HFF-Myc (cell line): ENCODE data around the gene NAA40.
A peak's percentile ranks its signal among the peaks of the same experiment; 100 is the strongest.

Experiments used
- DNase-seq: peaks from one replicate; pipeline ENCODE4 v3.0.0-alpha.2; 2011; ENCODE audit warnings: low read depth; ENCODE audit errors: extremely low read depth
- H3K4me3 ChIP-seq: replicated peaks from 2 replicates; pipeline ENCODE4 v1.5.1; 2011; ENCODE audit warnings: low read depth, mild to moderate bottlenecking, control low read depth, low read length
- TF ChIP-seq, protein P1 (sequence below): IDR thresholded peaks from 2 replicates; pipeline ENCODE4 v1.5.1; 2012; ENCODE audit warnings: mild to moderate bottlenecking, low read depth, low read length, control low read depth; ENCODE audit errors: missing control alignments

Gene NAA40

DNA sequence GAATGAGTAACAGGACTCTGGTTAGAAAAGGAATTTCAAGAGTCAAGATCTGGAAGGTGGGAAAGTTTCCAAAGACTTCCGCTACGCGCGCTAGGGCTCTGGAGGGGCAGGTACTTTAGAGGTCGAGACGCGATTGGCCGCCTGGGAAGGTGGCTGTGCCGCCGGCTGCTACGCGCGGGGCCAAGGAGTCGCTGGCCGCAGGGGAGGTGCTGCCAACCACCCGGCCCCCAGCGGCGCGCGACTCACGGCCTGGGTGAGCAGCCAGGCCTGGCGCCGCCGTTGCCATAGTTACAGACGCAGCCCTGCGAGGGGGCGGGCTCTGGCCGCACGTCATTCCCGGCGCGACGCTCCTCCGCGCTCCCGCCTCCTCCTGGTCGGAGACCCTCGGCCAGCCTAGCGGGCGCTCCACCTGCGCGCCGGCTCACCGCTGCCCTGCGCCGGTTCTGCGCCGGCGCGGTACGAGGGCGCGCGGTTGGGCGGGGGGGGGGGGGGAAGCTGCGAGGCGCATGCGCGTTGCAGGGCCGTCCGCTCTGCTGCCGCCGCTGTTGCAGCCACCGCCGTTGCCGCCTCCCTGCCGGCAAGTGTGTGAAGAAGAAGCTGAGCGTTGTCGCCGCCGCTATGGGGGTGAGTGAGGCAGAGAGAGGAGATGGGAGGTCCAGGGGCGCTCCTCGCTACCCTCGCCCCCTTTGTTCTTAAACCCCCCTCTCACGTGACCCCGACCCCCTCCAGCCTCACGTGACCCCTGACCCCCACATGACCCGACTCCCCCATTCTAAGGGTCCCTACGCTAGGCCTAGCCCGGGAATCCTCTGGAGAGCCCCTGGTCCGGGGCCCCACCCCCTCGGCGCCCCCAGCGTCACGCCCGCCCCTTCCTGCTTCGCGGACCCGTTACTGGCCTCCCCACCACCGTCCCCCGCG, at the start of gene NAA40:
NAA40 (plus strand) TSS at position 524 of the 918 bp plus-strand sequence; CDS start at position 619, 95 bp downstream.
- peak; percentile 75 for DNase-seq
- TF ChIP-seq, protein P1, sequence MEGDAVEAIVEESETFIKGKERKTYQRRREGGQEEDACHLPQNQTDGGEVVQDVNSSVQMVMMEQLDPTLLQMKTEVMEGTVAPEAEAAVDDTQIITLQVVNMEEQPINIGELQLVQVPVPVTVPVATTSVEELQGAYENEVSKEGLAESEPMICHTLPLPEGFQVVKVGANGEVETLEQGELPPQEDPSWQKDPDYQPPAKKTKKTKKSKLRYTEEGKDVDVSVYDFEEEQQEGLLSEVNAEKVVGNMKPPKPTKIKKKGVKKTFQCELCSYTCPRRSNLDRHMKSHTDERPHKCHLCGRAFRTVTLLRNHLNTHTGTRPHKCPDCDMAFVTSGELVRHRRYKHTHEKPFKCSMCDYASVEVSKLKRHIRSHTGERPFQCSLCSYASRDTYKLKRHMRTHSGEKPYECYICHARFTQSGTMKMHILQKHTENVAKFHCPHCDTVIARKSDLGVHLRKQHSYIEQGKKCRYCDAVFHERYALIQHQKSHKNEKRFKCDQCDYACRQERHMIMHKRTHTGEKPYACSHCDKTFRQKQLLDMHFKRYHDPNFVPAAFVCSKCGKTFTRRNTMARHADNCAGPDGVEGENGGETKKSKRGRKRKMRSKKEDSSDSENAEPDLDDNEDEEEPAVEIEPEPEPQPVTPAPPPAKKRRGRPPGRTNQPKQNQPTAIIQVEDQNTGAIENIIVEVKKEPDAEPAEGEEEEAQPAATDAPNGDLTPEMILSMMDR, result no peak
- H3K4me3 ChIP-seq, result peak within 1 kb of the TSS; percentile 83

DNA sequence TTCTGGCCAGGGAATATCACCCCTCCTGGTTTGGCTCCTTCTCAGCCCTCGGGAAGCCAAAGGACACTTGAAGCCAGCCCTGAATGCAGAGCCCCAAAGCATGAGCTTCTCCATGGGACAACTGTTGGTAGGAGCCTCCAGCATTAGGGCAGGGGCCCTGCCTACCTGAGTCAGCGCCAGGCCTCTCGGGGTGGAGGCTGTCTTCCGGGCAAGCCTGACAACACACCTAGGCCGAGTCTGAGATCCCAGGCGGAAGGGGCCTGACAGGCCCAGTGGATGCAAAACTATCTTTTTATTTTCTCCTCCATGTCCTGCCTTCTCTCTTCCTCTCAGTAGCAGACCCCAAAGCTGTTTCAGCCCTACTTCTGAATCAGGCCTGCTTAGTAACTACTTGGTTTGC, 49.5 kb upstream of the NAA40 start:
- DNase-seq, result no peak
- TF ChIP-seq, protein P1, result no peak
- no peak overlapping the region for H3K4me3 ChIP-seq

DNA sequence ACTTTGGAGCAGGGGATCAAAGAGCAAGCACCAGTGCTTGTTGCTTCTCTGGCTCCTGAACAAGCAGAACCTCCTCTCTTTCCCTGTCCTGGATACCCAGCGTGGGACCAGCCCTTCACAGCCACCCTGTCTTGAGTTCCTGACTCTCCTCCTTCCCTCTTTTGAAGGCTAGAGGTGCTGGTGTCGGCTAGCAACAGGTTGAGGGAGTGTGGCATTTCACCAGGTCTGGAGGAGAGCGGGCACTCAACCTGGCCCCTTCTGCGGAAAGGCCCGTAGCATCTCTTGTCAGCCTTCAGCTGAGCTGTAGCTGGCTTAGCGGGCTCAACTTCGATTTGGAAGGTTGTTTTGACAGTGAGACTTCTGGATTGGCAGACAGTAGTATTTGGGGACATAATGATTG, 48.4 kb upstream of the NAA40 start:
- H3K4me3 ChIP-seq, result no peak overlapping the region
- TF ChIP-seq, protein P1, result no peak

DNA sequence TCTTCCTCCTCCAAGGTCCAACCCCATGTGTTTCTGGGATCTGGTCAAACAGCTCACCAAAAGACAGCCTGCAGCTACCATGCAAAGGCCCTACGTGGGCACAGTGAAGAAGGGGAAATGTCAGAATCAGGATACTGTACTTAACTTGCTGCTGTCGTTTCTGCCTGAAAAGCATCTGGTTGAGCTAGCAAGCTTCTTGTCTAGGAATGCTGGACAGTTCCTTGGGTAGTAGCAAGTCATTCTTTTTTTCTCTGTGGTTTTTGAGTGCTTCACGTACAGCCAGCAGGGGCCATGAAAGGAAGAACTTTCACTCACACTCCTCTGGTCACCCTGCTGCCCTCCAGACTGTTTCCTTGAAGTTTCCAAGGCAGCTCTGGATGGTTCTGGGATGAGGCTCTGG, 46.6 kb upstream of the NAA40 start:
- no peak for DNase-seq
- TF ChIP-seq, protein P1, result peak; percentile 3
- H3K4me3 ChIP-seq, result no peak overlapping the region

More for the DNA sequence above, 48.4 kb upstream of the NAA40 start:
- DNase-seq, result no peak

DNA sequence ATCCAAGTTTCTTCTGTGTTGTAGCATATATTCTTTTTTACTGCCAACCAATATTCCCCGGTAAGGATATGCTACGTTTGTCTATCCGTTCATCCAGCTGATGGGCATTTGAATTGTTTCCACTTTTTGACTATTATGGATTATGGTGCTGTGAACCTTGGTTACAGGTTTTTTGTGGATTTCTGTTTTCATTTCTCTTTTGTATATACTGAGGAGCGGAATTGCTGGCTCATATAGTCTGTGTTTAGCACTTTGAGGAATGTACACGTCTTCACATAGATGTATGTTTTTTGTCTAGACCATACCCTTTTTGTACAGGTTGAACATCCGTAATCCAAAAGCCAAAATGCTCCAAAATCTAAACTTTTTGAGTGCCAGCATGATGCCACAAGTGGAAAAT, 45.4 kb upstream of the NAA40 start:
- TF ChIP-seq, protein P1, result no peak
- no peak for DNase-seq
- no peak overlapping the region for H3K4me3 ChIP-seq

DNA sequence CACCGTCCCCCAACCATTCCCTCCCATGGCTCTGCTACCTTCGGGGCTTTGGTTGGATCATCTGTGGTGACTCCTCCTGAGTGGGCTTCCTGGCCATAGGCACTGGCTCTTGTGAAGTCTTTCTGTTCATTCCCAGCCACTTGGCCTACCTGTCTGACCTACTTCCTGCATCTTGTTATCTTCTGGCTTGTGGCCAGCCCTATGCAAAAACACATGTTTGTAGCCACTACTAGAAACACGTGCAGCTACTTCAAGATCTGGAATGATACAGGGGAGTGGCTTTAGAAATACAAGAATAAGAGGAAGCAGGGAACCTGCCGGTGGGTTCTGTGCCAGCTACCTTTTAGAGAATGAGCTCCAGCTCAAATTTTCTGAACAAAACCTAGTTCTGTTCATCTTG, 42.7 kb upstream of the NAA40 start:
- H3K4me3 ChIP-seq, result no peak overlapping the region
- DNase-seq, result no peak
- TF ChIP-seq, protein P1, result no peak
